Central memory CD4-positive, alpha-beta T cell (primary cell): Measurements from ENCODE around the gene RFPL2.

ENCODE experiments used
- DNase-seq: peaks from one replicate; pipeline ENCODE4 v3.0.0; 2022
- total RNA-seq, 3 experiments: gene quantifications; one replicate each; lab custom pipeline; 2026; lab: John Stamatoyannopoulos, UW

RFPL2 gene
- 0 to 1.5 (median 0.22) reads per million in 3 experiments for total RNA-seq

GRCh38 chr22:32204856-32205722 is at the start of gene RFPL2:
Gene RFPL2 (minus strand): TSS chr22:32205073. CDS start chr22:32202451, 2,622 bp downstream.
- DNase-seq = peak; percentile 63

GRCh38 chr22:32249231-32249630 is 44.4 kb upstream of the RFPL2 start:
- no peak for DNase-seq

- DNase-seq = no peak
Measured at GRCh38 chr22:32248276-32248675, 43.4 kb upstream of the RFPL2 start.

- DNase-seq = no peak
Measured at GRCh38 chr22:32246166-32246565, 41.3 kb upstream of the RFPL2 start.

- no peak for DNase-seq
Measured at GRCh38 chr22:32245042-32245441, 40.2 kb upstream of the RFPL2 start.

GRCh38 chr22:32244547-32244946 is 39.7 kb upstream of the RFPL2 start:
- no peak for DNase-seq

- no peak for DNase-seq
Measured at GRCh38 chr22:32240461-32240860, 35.6 kb upstream of the RFPL2 start.

- DNase-seq = no peak
Measured at GRCh38 chr22:32237906-32238305, 33.0 kb upstream of the RFPL2 start.

- DNase-seq = no peak
Measured at GRCh38 chr22:32236970-32237369, 32.1 kb upstream of the RFPL2 start.

GRCh38 chr22:32233091-32233490 is 28.2 kb upstream of the RFPL2 start:
- no peak for DNase-seq

- DNase-seq = no peak
Measured at GRCh38 chr22:32232191-32232830, 27.4 kb upstream of the RFPL2 start.

GRCh38 chr22:32226326-32227104 is 21.6 kb upstream of the RFPL2 start:
- DNase-seq = no peak

- DNase-seq = no peak
Measured at GRCh38 chr22:32222991-32223390, 18.1 kb upstream of the RFPL2 start.

- DNase-seq = no peak
Measured at GRCh38 chr22:32219026-32219425, 14.2 kb upstream of the RFPL2 start.

GRCh38 chr22:32218470-32218869 is 13.6 kb upstream of the RFPL2 start:
- DNase-seq = no peak

GRCh38 chr22:32217465-32217864 is 12.6 kb upstream of the RFPL2 start:
- no peak for DNase-seq

GRCh38 chr22:32216911-32217310 is 12.0 kb upstream of the RFPL2 start:
- no peak for DNase-seq

GRCh38 chr22:32211011-32211410 is 6.1 kb upstream of the RFPL2 start:
- DNase-seq = no peak

- no peak for DNase-seq
Measured at GRCh38 chr22:32208681-32209080, 3.8 kb upstream of the RFPL2 start.

- no peak for DNase-seq
Measured at GRCh38 chr22:32207971-32208480, 3.2 kb upstream of the RFPL2 start.

GRCh38 chr22:32206774-32207758 is 2.2 kb upstream of the RFPL2 start:
- peak; percentile 32 for DNase-seq
